ENCODE results near the gene IRAK3. TPM values are rescaled to one million over a fixed set of nuclear protein-coding genes. Genes with fewer than 3 reads are reported as not detected.

IRAK3 gene
- total RNA-seq, 1 experiment from 2014 or later, result 0.44 TPM

- Histone ChIP-seq H3K4ac (ENCODE audit: low read depth, low read length) (no peak within 1 kb of the TSS), H2BK20ac (ENCODE audit: low read depth, low read length, poor library complexity, severe bottlenecking) (no peak within 1 kb of the TSS), H4K5ac (ENCODE audit: insufficient read length, low read depth, low read length) (peak within 1 kb of the TSS; percentile 95), H3K9ac (ENCODE audit: extremely low read depth, insufficient read length, low read length) (peak within 1 kb of the TSS; percentile 86), H4K91ac (ENCODE audit: insufficient read length, low read depth, low read length) (no peak within 1 kb of the TSS), H3K9me3 (ENCODE audit: control insufficient read depth, low read depth, low read length) (no peaks in the 10 kb centered on the region), H3K27ac (ENCODE audit: insufficient read length, low read depth, low read length) (peak within 1 kb of the TSS; percentile 97), H3K4me1 (ENCODE audit: insufficient read depth, low read length) (peaks cover 3% of the 10 kb centered on the region), H3T11ph (ENCODE audit: low read length) (no peak within 1 kb of the TSS), H3K23ac (ENCODE audit: insufficient read length, low read depth, low read length) (no peak within 1 kb of the TSS), H2BK120ac (ENCODE audit: low read depth, low read length, poor library complexity, severe bottlenecking) (no peak within 1 kb of the TSS), H3K14ac (ENCODE audit: insufficient read depth, low read length) (peak within 1 kb of the TSS; percentile 98), H2BK12ac (ENCODE audit: insufficient read length, low read depth, low read length) (peak within 1 kb of the TSS; percentile 99), H3K79me2 (ENCODE audit: insufficient read depth, low read length) (peaks cover 3% of the 10 kb centered on the region; the same call in 1 of the 2 replicates), H3K23me2 (ENCODE audit: insufficient read length, low read depth, low read length, poor library complexity, severe bottlenecking) (no peaks in the 10 kb centered on the region), H2BK15ac (ENCODE audit: low read depth, low read length) (no peak within 1 kb of the TSS), H3K27me3 (ENCODE audit: insufficient read depth, low read length) (no peaks in the 10 kb centered on the region), H3K56ac (ENCODE audit: insufficient read length, low read depth, low read length) (no peak within 1 kb of the TSS), H3K18ac (ENCODE audit: insufficient read length, low read depth, low read length) (peak within 1 kb of the TSS; percentile 88), H3K4me2 (ENCODE audit: insufficient read depth, insufficient read length, low read length) (peak within 1 kb of the TSS; percentile 58), H3K79me1 (ENCODE audit: insufficient read depth, low read depth, low read length, poor library complexity, severe bottlenecking) (peaks cover 8% of the 10 kb centered on the region), H2BK5ac (ENCODE audit: insufficient read length, low read length) (peak within 1 kb of the TSS; percentile 91), H4K20me1 (ENCODE audit: control insufficient read depth, insufficient read depth, insufficient read length) (no peaks in the 10 kb centered on the region), H2AK5ac (ENCODE audit: insufficient read length, low read length) (no peak within 1 kb of the TSS), H2AFZ (ENCODE audit: low read length) (peak within 1 kb of the TSS; percentile 92), H4K8ac (replicated peaks; ENCODE audit: insufficient read length, low read depth, low read length) (peak within 1 kb of the TSS; percentile 63)
- Mint-ChIP-seq H3K36me3 (ENCODE audit: insufficient read depth in 1 of 3, low read depth in 3 of 3) (peaks cover 11 to 15% (median 14%) of the 10 kb centered on the region in 3 experiments), H3K4me1 (peaks cover 3 to 6% of the 10 kb centered on the region in 2 experiments; a peak in 3 of 4 replicates), H3K27ac (peak within 1 kb of the TSS; percentile 96 to 98 (median 97); a peak in 6 of 7 replicates), H3K4me3 (peak within 1 kb of the TSS; percentile 88 to 90), H3K9me3 (peaks cover 20% of the 10 kb centered on the region in 2 experiments; a peak in 4 of 5 replicates), H3K27me3 (ENCODE audit: low read depth) (no peaks in the 10 kb centered on the region; the same call in 1 of the 2 replicates)
- no CpG with 5 or more reads among the region's 67 CpGs for WGBS (ENCODE audit: extremely low coverage, insufficient read length, low lambda C conversion rate)
- DNase-seq, result peak; percentile 92
- TF ChIP-seq CTCF (conservative IDR thresholded peaks at IDR 0.05), result peak; percentile 46
Measured at GRCh38 chr12:66169221-66170170, 19.5 kb upstream of the IRAK3 start, which contains the start of gene TMBIM4. Gene TMBIM4, minus strand, starts transcription at chr12:66169996. Its CDS starts 45 bp downstream, at chr12:66169951.
